Prostate gland (tissue), 2 donors: ENCODE results near the gene C13orf46. TPM values are rescaled to one million over a fixed set of nuclear protein-coding genes. Genes with fewer than 3 reads are reported as not detected.

Source experiments
- DNase-seq: peaks from one replicate; pipeline ENCODE4 v3.0.0-alpha.2; 2019; ENCODE audit warnings: low spot score
- H3K27ac ChIP-seq, 2 donors: fragments of 200-600 bp; sonication (generic); 2 replicates each; pipeline ENCODE4 v1.5.1; 2017 to 2019
- H3K27me3 ChIP-seq: fragments of 200-600 bp; sonication (generic); replicated peaks from 2 replicates; pipeline ENCODE4 v1.5.1; 2019; ENCODE audit not compliant: insufficient read depth
- H3K36me3 ChIP-seq, 2 donors: fragments of 200-600 bp; sonication (generic); 1 replicate in 1 of 2; 2 replicates in 1 of 2; pipeline versions ENCODE4 v1.5.1 to v1.8.1; 2017 to 2019
- H3K4me1 ChIP-seq: fragments of 200-600 bp; sonication (generic); replicated peaks from 2 replicates; pipeline ENCODE4 v1.5.1; 2019
- H3K4me3 ChIP-seq, 2 donors: fragments of 200-600 bp; sonication (generic); 2 replicates each; pipeline ENCODE4 v1.5.1; 2017 to 2019
- H3K9me3 ChIP-seq: fragments of 200-600 bp; sonication (generic); 2 replicates; pipeline ENCODE4 v1.5.1; 2017
- POLR2A ChIP-seq: fragments of 450-650 bp; IDR thresholded peaks from one replicate; pipeline ENCODE4 v1.6.1; 2016; ENCODE audit warnings: antibody characterized with exemption, mild to moderate bottlenecking
- POLR2AphosphoS5 ChIP-seq: sonication (generic); formaldehyde crosslinking; IDR thresholded peaks from one replicate; pipeline ENCODE4 v1.6.1; 2017; ENCODE audit warnings: antibody characterized with exemption
- WGBS: methylation state at CpG from one replicate; pipeline ENCODE4 v1.1.5; 2018; 5-methylcytosine and 5-hydroxymethylcytosine counted together
- intact Hi-C: fragments of 100-400 bp; cut with DNase I; formaldehyde crosslinking; loops from one replicate; pipeline ENCODE4 v1.14.2; 2022
- total RNA-seq, 2 donors: library from RNA; depleted of rRNA; stranded (reverse); fragments of >200 nt; gene quantifications; one replicate each; pipeline ENCODE4 v1.1.0, GENCODE V29; 2016
- TF ChIP-seq, protein P1 (sequence below), 4 experiments: fragments of 200-600 bp in 2 of 4; fragments of 450-650 bp in 2 of 4; sonication (generic) in 2 of 4; IDR thresholded peaks; 1 replicate in 3 of 4; 2 replicates in 1 of 4; pipeline ENCODE4 v1.5.1; 2016 to 2019; ENCODE audit warnings: antibody characterized with exemption in 4 of 4, mild to moderate bottlenecking in 2 of 4, moderate library complexity in 2 of 4

C13orf46 gene
- total RNA-seq, 2 donors from 2014 or later = 8.0 to 9.9 TPM

DNA sequence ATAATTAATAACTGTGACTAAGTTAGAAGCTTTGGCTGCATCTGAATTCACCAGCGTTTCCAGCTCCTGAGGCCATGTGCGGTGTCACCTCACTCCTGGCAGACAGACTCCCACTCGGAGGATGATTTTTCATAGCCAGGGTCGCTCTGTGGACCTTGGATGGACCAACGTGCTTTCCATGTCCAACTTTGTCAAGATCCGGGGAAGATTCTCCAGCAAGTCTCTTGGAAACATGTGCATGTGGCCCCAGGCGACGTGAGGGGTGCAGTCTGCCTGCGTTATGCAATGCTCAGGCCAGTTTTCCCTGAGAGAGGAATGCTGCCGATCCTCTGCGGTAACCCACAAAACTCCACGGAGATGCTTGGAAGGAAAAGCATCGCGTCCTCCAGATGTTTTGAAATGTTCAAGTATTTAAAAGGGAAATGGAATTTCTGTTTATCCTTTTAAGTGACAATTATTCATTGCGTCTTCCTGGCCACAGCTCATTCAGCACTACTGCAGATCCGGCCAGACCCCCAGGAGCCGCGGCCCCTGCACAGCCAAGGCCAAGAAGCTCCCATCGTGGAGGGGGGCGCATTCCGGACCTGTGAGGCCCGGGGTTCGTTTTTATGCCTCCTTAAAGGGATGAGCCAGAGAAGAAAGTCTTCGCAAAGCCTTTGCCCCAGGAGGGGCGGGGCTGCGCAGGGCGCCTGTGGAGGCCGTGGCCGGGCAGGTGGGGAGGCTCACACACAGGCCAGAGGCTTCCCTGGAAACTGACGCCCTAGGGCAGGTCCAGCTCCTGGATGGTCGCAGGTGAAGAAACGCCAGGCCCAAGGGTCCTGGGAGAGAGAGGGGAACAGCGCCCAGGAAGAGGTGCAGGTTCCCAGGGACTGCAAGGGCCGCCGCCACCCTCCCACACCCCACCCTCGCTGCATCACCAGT lies 46.0 kb downstream of the C13orf46 start:
- H3K4me1 ChIP-seq = no peaks in the 10 kb centered on the region
- H3K36me3 ChIP-seq = no peaks in the 10 kb centered on the region
- H3K27ac ChIP-seq = peak overlapping the region in 1 of 2 donors; percentile 47
- no peaks in the 10 kb centered on the region for H3K27me3 ChIP-seq
- no peaks in the 10 kb centered on the region for H3K9me3 ChIP-seq
- TF ChIP-seq POLR2AphosphoS5 (no peak), POLR2A (no peak)
- TF ChIP-seq, protein P1, sequence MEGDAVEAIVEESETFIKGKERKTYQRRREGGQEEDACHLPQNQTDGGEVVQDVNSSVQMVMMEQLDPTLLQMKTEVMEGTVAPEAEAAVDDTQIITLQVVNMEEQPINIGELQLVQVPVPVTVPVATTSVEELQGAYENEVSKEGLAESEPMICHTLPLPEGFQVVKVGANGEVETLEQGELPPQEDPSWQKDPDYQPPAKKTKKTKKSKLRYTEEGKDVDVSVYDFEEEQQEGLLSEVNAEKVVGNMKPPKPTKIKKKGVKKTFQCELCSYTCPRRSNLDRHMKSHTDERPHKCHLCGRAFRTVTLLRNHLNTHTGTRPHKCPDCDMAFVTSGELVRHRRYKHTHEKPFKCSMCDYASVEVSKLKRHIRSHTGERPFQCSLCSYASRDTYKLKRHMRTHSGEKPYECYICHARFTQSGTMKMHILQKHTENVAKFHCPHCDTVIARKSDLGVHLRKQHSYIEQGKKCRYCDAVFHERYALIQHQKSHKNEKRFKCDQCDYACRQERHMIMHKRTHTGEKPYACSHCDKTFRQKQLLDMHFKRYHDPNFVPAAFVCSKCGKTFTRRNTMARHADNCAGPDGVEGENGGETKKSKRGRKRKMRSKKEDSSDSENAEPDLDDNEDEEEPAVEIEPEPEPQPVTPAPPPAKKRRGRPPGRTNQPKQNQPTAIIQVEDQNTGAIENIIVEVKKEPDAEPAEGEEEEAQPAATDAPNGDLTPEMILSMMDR (IDR thresholded peaks at IDR 0.05) = no peak
- H3K4me3 ChIP-seq = no peak overlapping the region
- no peak for DNase-seq
- 58% methylated on average over 36 of the region's 36 CpGs for WGBS
- intact Hi-C loops = no loop called here

DNA sequence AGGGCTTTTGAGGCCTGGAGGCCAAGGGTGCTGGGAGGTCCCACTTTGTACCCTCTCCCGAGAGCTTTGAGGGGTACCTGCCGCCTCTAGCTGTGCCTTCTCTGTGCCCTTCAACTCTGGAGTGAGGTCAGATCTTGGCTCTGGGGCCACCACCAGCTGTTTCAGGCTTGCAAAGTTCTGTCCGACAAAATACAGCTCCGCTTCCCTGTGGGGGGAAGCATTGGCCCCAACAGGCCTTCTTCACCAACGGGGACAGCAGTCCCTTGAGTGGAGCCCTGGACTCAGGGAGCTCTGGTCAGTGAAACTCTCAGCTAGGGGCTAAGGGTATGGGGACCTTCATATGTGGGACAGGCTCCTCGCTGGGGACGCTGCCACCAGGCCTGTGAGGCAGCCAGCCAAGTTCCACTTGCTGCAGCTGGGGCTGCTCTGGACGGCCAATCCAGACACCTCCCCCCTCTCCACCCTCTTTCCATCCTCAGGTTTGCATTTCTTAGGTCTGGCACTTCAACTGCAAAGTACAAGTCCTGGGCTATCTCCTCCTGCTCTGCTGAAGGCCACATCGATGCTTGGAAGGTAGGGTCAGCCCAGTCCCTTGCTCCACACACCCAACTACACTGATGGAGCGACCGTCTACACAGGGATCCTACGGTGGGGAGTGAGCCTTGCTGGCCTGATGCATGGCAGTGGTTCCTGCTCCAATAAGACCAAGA lies 46.8 kb downstream of the C13orf46 start:
- Histone ChIP-seq H3K27me3 (no peaks in the 10 kb centered on the region), H3K36me3 (no peaks in the 10 kb centered on the region), H3K27ac (peak overlapping the region in 1 of 2 donors; percentile 47), H3K4me3 (no peak overlapping the region), H3K9me3 (no peaks in the 10 kb centered on the region), H3K4me1 (no peaks in the 10 kb centered on the region)
- TF ChIP-seq POLR2A (no peak), POLR2AphosphoS5 (no peak)
- TF ChIP-seq, protein P1 (IDR thresholded peaks at IDR 0.05) = no peak
- intact Hi-C loops = no loop called here
- WGBS = 76% methylated on average over 12 of the region's 12 CpGs
- DNase-seq = no peak

DNA sequence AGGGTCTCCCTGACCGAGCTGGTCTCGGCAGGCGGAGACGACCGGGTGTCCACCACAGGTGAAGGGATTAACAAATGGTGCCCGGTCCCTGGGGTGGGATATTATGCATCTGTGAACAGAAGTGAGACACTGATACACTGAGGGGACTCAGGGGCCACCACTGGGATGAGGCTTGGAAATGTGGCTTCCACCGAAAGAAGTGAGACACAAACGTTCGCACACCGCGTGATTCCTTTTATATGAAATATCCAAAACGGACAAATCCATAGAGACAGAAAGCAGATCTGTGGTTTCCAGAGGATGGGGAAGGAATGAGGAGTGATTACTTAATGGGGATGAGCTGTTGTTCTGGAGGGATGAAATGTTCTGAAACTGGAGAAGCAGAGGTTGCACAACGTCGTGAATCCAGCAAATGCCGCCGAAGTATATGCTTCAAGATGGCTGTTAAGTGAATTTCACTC lies 47.5 kb downstream of the C13orf46 start:
- no peak for DNase-seq
- H3K27me3 ChIP-seq = no peaks in the 10 kb centered on the region
- no peaks in the 10 kb centered on the region for H3K36me3 ChIP-seq
- intact Hi-C loops = no loop called here
- peak overlapping the region in 1 of 2 donors; percentile 47 for H3K27ac ChIP-seq
- H3K4me1 ChIP-seq = no peaks in the 10 kb centered on the region
- 79% methylated on average over 16 of the region's 16 CpGs for WGBS
- TF ChIP-seq, protein P1 (IDR thresholded peaks at IDR 0.05) = no peak
- TF ChIP-seq POLR2A (no peak), POLR2AphosphoS5 (no peak)
- no peaks in the 10 kb centered on the region for H3K9me3 ChIP-seq
- H3K4me3 ChIP-seq = no peak overlapping the region

DNA sequence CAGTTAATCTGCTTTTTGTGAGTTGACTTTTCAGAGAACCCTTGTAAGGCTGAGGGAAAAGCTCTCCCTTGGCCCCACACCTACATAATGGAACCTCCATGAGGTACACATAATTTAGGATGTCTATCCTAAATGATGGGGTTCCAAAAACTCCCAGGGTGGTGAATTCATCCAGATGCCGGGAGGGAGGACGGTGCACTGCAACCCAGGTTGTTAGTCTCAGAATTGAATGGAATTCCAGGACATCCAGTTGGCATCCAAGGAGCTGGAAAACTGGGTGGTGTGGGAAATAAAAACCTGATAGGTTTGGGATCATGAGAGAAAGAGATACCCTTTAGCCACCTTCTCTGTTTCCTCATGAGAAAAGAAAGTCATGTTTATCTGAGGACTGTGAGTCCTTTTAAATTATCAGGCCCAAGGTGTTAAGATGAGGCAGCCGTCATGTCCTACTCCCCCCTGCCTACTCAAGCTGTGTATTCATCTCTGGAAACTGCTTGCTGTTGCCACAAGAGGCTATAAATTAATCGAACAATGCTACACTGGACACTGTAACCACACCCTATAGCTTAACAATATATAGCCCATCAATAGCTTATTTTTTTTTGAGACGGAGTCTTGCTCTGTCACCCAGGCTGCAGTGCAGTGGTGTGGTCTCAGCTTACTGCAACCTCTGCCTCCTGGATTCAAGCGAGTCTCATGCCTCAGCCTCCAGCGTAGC lies 49.5 kb downstream of the C13orf46 start:
- intact Hi-C loops = no loop called here
- WGBS = 92% methylated on average over 7 of the region's 7 CpGs
- Histone ChIP-seq H3K9me3 (no peaks in the 10 kb centered on the region), H3K4me3 (no peak overlapping the region), H3K27me3 (no peaks in the 10 kb centered on the region), H3K27ac (no peak overlapping the region), H3K36me3 (no peaks in the 10 kb centered on the region), H3K4me1 (no peaks in the 10 kb centered on the region)
- DNase-seq = no peak
- TF ChIP-seq POLR2A (no peak), POLR2AphosphoS5 (no peak)
- TF ChIP-seq, protein P1 (IDR thresholded peaks at IDR 0.05) = no peak
